Fibroblast of pulmonary artery (primary cell): ENCODE data around the gene CD74.

Experiments
- DNase-seq: peaks from one replicate; pipeline ENCODE4 v3.0.0-alpha.2; 2010; ENCODE audit warnings: low read depth
- H3K4me3 ChIP-seq: replicated peaks from 2 replicates; pipeline ENCODE4 v1.5.1; 2011; ENCODE audit warnings: low read depth, mild to moderate bottlenecking, control low read depth, low read length, moderate library complexity
- TF ChIP-seq, protein P1 (sequence below): IDR thresholded peaks from 2 replicates; pipeline ENCODE4 v1.5.1; 2011; ENCODE audit warnings: mild to moderate bottlenecking, control low read depth, low read length, inconsistent platforms; ENCODE audit errors: missing control alignments

Gene CD74

DNA sequence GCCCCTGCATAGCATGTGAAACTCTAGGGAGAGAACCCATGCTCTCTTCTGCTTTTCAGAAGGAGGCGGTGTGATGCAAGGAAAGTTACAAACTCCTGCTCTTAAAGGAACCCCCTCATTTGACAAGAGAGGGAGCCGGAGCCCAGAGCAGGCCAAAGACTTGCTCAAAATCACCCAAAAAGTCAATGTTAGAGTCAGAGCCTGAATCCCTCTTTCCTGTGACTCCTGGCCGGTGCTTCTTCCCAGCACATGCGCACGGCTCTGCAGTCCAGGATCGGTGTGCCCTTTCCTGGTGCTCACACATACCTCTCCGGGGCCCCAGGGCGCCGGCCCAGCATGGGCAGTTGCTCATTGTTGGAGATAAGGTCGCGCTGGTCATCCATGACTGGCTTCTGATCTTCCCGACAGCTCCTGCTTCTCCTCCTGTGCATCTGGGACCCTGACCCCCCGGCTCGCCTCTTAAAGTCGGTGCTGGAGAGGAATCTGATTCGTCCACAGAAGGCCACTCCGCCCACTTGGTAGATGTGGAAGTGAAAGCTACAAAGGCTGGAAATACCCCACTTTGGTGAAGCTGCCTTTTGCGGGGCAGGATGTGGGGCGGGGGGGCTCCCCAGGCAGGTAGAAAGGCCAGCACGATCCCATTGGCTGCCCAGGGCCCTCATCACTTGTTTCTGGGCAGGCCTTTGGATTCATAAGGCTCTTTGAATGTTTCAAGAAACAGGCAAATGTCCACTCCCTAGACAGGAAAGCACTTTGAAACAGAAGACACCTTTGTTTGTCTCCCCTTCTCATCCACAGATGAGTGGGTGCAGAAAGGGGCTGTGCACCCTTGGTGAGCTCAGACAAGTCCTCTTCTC lies at the start of gene CD74:
Gene CD74 (minus strand): TSS at position 592 of the 857 bp plus-strand sequence. CDS start 161 bp downstream, at position 431.
- TF ChIP-seq, protein P1, sequence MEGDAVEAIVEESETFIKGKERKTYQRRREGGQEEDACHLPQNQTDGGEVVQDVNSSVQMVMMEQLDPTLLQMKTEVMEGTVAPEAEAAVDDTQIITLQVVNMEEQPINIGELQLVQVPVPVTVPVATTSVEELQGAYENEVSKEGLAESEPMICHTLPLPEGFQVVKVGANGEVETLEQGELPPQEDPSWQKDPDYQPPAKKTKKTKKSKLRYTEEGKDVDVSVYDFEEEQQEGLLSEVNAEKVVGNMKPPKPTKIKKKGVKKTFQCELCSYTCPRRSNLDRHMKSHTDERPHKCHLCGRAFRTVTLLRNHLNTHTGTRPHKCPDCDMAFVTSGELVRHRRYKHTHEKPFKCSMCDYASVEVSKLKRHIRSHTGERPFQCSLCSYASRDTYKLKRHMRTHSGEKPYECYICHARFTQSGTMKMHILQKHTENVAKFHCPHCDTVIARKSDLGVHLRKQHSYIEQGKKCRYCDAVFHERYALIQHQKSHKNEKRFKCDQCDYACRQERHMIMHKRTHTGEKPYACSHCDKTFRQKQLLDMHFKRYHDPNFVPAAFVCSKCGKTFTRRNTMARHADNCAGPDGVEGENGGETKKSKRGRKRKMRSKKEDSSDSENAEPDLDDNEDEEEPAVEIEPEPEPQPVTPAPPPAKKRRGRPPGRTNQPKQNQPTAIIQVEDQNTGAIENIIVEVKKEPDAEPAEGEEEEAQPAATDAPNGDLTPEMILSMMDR: no peak
- H3K4me3 ChIP-seq: no peak within 1 kb of the TSS
- peak; percentile 23 for DNase-seq

DNA sequence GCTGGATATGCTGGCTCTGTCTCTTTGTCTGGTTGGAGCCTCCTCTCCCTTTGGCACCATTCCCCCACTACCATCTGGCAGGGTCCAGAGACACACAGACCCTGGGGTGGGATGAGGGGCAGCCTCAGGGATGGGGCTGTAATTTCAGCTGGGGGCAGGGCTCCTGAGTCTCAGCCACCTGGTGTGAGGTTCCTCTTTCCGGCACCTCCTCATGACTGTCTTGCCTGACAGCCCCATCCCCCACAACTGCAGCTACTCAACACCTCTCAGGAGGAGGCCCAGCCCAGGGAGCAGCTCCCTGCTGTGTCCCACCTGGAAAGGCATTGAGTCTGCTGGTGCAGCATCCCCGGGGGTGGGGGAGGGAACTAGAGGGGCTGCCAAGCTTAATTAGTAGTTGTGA lies 48.5 kb upstream of the CD74 start:
- DNase-seq: no peak
- TF ChIP-seq, protein P1: no peak
- no peak overlapping the region for H3K4me3 ChIP-seq

DNA sequence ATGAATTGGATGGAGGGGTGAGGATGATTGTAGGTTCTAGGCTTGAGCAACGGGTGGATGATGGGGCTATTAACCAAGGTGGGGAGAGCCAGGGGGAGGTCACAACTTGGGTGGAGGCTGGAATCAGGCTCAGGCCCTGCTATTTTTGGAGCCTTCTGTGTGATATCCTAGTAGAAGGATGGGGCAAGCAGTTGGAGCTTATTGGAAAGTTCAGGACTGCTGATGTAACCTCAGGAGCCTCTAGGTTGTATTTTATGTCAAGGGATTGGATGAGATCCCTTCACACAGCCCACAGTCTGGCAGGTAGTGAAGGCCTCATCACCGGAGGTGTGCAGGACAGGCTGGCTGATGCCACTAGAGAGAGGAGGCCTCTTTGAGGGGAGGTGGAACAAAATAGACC lies 48.1 kb upstream of the CD74 start:
- TF ChIP-seq, protein P1: no peak
- no peak for DNase-seq
- H3K4me3 ChIP-seq: no peak overlapping the region

DNA sequence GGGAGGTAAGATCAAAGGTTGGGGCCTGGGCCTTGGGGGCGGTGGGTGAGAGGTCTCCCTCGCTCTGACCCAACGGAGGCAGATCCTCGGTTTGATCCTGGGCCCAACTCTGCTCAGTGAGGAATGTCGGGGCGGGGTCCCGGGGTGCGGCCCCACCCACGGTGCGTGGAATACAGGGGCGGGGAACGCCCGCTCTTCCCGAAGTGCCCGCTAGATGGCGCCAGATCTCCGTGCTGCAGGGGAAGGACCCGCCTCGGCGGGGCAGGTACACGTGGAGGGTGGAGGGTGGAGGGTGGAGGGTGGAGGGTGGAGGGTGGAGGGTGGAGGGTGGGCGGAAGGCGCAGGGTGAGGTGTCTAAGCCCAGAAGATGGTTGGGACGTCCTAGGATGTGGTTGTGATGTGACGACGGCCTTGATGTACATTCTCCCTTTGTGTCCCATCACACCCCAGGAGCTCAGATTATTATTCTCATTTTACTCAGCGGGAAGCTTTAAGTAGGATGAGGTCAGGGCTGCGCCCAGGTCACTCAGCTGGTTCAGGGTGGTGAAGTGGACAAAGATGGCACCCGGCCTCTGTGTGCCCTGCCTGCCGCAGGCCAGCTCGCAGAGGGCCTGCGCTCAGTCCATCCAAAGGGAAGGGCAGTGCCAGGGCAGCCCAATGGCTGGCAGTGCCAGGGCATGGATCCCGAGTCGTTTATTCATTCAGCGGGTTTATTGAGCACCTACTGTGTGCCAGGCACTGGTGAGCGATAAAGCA lies 46.3 kb upstream of the CD74 start:
- DNase-seq: peak; percentile 55
- no peak overlapping the region for H3K4me3 ChIP-seq
- TF ChIP-seq, protein P1: peak; percentile 60

DNA sequence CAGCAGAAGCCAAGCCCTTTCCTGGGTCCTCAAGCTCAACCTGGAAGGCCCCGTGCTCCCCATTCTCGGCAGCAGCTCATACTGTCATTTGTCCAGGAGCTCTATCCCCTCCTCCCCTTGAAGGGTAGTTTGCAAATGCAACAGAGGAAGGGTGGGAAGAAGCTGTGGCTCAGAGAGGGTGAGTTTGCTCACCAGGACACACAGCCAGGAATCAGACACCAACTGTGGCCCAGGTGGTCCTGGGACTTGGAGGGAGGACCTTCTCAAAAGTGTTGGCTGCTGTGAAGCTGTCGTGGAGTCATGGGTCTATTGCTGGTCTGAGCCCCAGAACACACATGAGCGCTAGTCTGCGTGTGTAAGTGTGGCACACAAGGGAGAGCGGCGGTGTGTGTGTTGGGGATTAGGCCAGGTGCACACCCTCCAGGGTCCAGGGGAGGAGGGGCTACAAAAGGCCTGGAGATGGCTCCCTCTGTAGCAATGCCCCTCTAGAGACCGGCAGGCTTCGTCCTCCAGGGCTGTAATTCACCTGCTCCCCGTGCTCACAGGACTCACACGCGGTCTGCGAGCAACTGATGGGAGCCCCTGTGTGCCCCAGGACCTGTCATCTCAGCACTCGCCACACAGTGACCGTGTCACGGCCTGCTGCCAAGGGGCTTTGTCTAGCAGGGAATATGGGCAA lies 45.0 kb upstream of the CD74 start:
- H3K4me3 ChIP-seq: no peak overlapping the region
- TF ChIP-seq, protein P1: no peak
- no peak for DNase-seq

DNA sequence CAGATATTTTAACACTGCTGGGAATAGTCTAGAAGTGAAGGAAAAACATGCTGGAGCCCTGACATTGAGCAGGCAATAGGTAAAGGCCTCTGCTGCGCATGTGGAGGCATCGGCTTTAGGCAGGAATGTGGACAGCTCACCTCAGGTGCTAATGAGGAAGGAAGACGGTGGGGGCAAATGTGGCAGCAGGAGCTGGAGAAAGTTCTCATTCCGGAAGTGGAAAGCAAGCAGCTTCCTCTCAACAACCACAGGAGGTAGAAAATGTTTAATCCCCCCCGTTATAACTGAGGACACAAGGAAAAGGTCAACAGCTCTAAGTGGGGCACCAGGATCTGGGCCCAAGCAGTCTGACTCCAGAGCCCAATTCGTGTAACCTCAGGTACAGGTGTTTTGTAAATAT lies 44.4 kb upstream of the CD74 start:
- DNase-seq: no peak
- TF ChIP-seq, protein P1: no peak

More for the DNA sequence above, 44.4 kb upstream of the CD74 start:
- H3K4me3 ChIP-seq: no peak overlapping the region
